Fibroblast of mammary gland (primary cell): ENCODE measurements around the gene SLC7A7.
A peak's percentile ranks its signal among the peaks of the same experiment; 100 is the strongest.
"Not testable (repeated sequence)": the region's sequence is repeated elsewhere in the genome, so short reads cannot be mapped to it uniquely, and the experiment has no call there.

ENCODE experiments used
- DNase-seq: peaks from one replicate; pipeline ENCODE4 v3.0.0-alpha.2; 2010; ENCODE audit warnings: low read depth
- H3K4me3 ChIP-seq: 2 replicates; pipeline ENCODE4 v1.5.1; 2011; ENCODE audit warnings: low read depth, mild to moderate bottlenecking, low read length, moderate library complexity; ENCODE audit not compliant: control insufficient read depth
- CTCF ChIP-seq: conservative IDR thresholded peaks from 2 replicates; pipeline ENCODE4 v1.5.1; 2011; ENCODE audit warnings: low read depth, low read length, inconsistent platforms; ENCODE audit not compliant: control insufficient read depth, insufficient read depth

Gene SLC7A7

GRCh38 chr14:22781301-22781991, 33.8 kb downstream of the SLC7A7 start:
- H3K4me3 ChIP-seq, result no peak overlapping the region
- no peak for TF ChIP-seq CTCF
- peak; percentile 47 for DNase-seq

GRCh38 chr14:22780941-22781300, 34.3 kb downstream of the SLC7A7 start:
- H3K4me3 ChIP-seq, result no peak overlapping the region
- TF ChIP-seq CTCF, result no peak

GRCh38 chr14:22780105-22780679, 35.0 kb downstream of the SLC7A7 start:
- no peak for TF ChIP-seq CTCF
- H3K4me3 ChIP-seq, result no peak overlapping the region
- DNase-seq, result no peak

More at GRCh38 chr14:22780941-22781300, 34.3 kb downstream of the SLC7A7 start:
- DNase-seq, result no peak

GRCh38 chr14:22778084-22778483, 37.2 kb downstream of the SLC7A7 start:
- no peak overlapping the region for H3K4me3 ChIP-seq
- no peak for DNase-seq
- TF ChIP-seq CTCF, result no peak

- not testable (repeated sequence) for H3K4me3 ChIP-seq, DNase-seq
Measured at GRCh38 chr14:22776849-22777248, 38.4 kb downstream of the SLC7A7 start.

- DNase-seq, result no peak
- H3K4me3 ChIP-seq, result no peak overlapping the region
- no peak for TF ChIP-seq CTCF
Measured at GRCh38 chr14:22776215-22776614, 39.0 kb downstream of the SLC7A7 start.

GRCh38 chr14:22774011-22774706, 41.1 kb downstream of the SLC7A7 start:
- TF ChIP-seq CTCF, result no peak

More at GRCh38 chr14:22774011-22774706, 41.1 kb downstream of the SLC7A7 start:
- H3K4me3 ChIP-seq, result no peak overlapping the region
- no peak for DNase-seq
